HepG2 (cell line): ENCODE results near the gene CPEB3. TPM values are rescaled to one million over a fixed set of nuclear protein-coding genes. Genes with fewer than 3 reads are reported as not detected.

Source experiments
- ATAC-seq: fragments of 200-7000 bp; cut with Tn5 transposase; 3 replicates; pipeline ENCODE4 v1.9.1; 2020; ENCODE audit warnings: mild to moderate bottlenecking, moderate library complexity
- BruUV-seq: library from RNA; stranded (reverse); fragments of 400-500 nt; replicated peaks from 2 replicates; lab custom pipeline; 2021; lab: Mats Ljungman, UMichigan
- CTCF ChIA-PET: fragments of 300-600 bp; formaldehyde crosslinking; extraction: SDS; loops from one replicate; lab custom pipeline; 2021; ENCODE audit warnings: low total read pairs, inconsistent platforms, low intra/inter-chr PET ratio; lab: Yijun Ruan, JAX
- POLR2A ChIA-PET: fragments of 350-600 bp; sonication (Branson Sonifier 250); formaldehyde crosslinking; loops from one replicate; lab custom pipeline; 2020; ENCODE audit warnings: antibody characterized with exemption, inconsistent platforms; lab: Yijun Ruan, JAX
- DNase-seq: peaks from one replicate; pipeline ENCODE4 v3.0.0-alpha.2; 2015; ENCODE audit warnings: low spot score
- FAIRE-seq: peaks from 3 replicates; lab custom pipeline; 2011; peaks lifted over from hg19 to GRCh38; lab: Jason Lieb, UNC
- H2AFZ ChIP-seq: one replicate; pipeline ENCODE4 v1.6.1; 2011; ENCODE audit warnings: low read length, inconsistent platforms
- H3K27ac ChIP-seq: fragments of 300-600 bp; 3 replicates; pipeline ENCODE4 v1.8.0; 2011; ENCODE audit warnings: mixed run types, mild to moderate bottlenecking, mixed read lengths, low read length, inconsistent platforms; ENCODE audit not compliant: insufficient read depth; ENCODE audit errors: extremely low read length
- H3K27me3 ChIP-seq, 2 experiments: fragments of 200-600 bp in 1 of 2; 2 replicates in 1 of 2; 3 replicates in 1 of 2; pipeline versions ENCODE4 v1.6.0 to v1.8.0; 2011; ENCODE audit warnings: low read length in 2 of 2, mild to moderate bottlenecking in 2 of 2, moderate library complexity in 2 of 2, inconsistent platforms in 1 of 2; ENCODE audit not compliant: insufficient read depth in 2 of 2, control insufficient read depth in 1 of 2
- H3K36me3 ChIP-seq, 2 experiments: fragments of 200-600 bp in 1 of 2; replicated peaks in 1 of 2; 2 replicates in 1 of 2; 3 replicates in 1 of 2; pipeline versions ENCODE4 v1.5.1 to v1.8.0; 2011; ENCODE audit warnings: low read length in 2 of 2, inconsistent platforms in 1 of 2; ENCODE audit not compliant: insufficient read depth in 2 of 2, control insufficient read depth in 1 of 2
- H3K4me1 ChIP-seq: 2 replicates; pipeline ENCODE4 v1.5.1; 2012; ENCODE audit warnings: low read length, inconsistent platforms; ENCODE audit not compliant: insufficient read depth
- H3K4me2 ChIP-seq: 2 replicates; pipeline ENCODE4 v1.6.0; 2011; ENCODE audit warnings: low read depth, low read length, inconsistent platforms
- H3K4me3 ChIP-seq, 3 experiments: fragments of 200-600 bp in 1 of 3; sonication (generic), shearing (Covaris generic) in 1 of 3; replicated peaks in 1 of 3; 2 replicates each; pipeline ENCODE4 v1.5.1; 2011 to 2016; ENCODE audit warnings: low read length in 3 of 3, inconsistent platforms in 2 of 3, low read depth in 2 of 3, mild to moderate bottlenecking in 2 of 3, control low read depth in 1 of 3, mixed read lengths in 1 of 3; ENCODE audit not compliant: insufficient read depth in 1 of 3
- H3K79me2 ChIP-seq: one replicate; pipeline ENCODE4 v1.6.1; 2011; ENCODE audit warnings: low read length, inconsistent platforms; ENCODE audit not compliant: insufficient read depth
- H3K9ac ChIP-seq: 2 replicates; pipeline ENCODE4 v1.6.0; 2011; ENCODE audit warnings: mild to moderate bottlenecking, low read depth, low read length, inconsistent platforms; ENCODE audit not compliant: insufficient read depth
- H3K9me3 ChIP-seq: 2 replicates; pipeline ENCODE4 v1.5.1; 2012; ENCODE audit warnings: mild to moderate bottlenecking, low read length
- H4K20me1 ChIP-seq: 2 replicates; pipeline ENCODE4 v1.6.0; 2011; ENCODE audit warnings: inconsistent platforms, mild to moderate bottlenecking, low read length, moderate library complexity; ENCODE audit not compliant: insufficient read depth
- MAFF ChIP-seq: IDR thresholded peaks from 2 replicates; pipeline ENCODE4 v1.6.1; 2011; ENCODE audit warnings: low read depth, low read length, improper control_type of control experiment
- MAFK ChIP-seq, 2 experiments: IDR thresholded peaks in 1 of 2; conservative IDR thresholded peaks in 1 of 2; 2 replicates each; pipeline ENCODE4 v1.6.1; 2011; ENCODE audit warnings: improper control_type of control experiment in 2 of 2, low read length in 2 of 2
- ZNF253 ChIP-seq: sonication (generic); formaldehyde crosslinking; IDR thresholded peaks from 2 replicates; pipeline ENCODE4 v1.8.0; 2022; ENCODE audit warnings: mild to moderate bottlenecking, missing genetic modification reagents, borderline replicate concordance
- WGBS: methylation state at CpG from one replicate; pipeline ENCODE4 v1.1.6; 2017; ENCODE audit warnings: low lambda C conversion rate; 5-methylcytosine and 5-hydroxymethylcytosine counted together
- in situ Hi-C: cut with HindIII; loops from 2 replicates; pipeline ENCODE4 v1.10.0; 2017; ENCODE audit warnings: low pct_unique_long_range_greater_than_20kb; ENCODE audit not compliant: extremely low pct_ligation_motif_present
- intact Hi-C: fragments of 100-400 bp; cut with micrococcal nuclease; formaldehyde crosslinking; loops from one replicate; pipeline ENCODE4 v1.10.0; 2022; ENCODE audit not compliant: unreplicated experiment
- polyA plus RNA-seq, 8 experiments: library from polyadenylated mRNA; depleted of rRNA in 3 of 8; stranded (reverse) in 7 of 8; unstranded in 1 of 8; fragments of >200 nt; fragmentation: Illumina TruSeq in 4 of 8; extraction: Trizol in 4 of 8; gene quantifications; 2 replicates each; pipeline versions ENCODE4 v1.2.1 to v1.2.3, GENCODE V29; 2011 to 2016; ENCODE audit warnings: low read depth in 4 of 8, missing spikeins in 1 of 8, mixed read lengths in 1 of 8; ENCODE audit not compliant: insufficient read depth in 1 of 8
- total RNA-seq, 5 experiments: library from RNA; depleted of rRNA; stranded (reverse); fragments of >200 nt; fragmentation: Illumina TruSeq; extraction: Trizol; gene quantifications; 2 replicates each; pipeline ENCODE4 v1.2.3, GENCODE V29; 2016; ENCODE audit warnings: low read depth in 1 of 5
- TF ChIP-seq, protein P1 (sequence below): sonication (generic); formaldehyde crosslinking; IDR thresholded peaks from 2 replicates; pipeline ENCODE4 v1.4.0; 2020; ENCODE audit warnings: missing genetic modification reagents, mild to moderate bottlenecking, borderline replicate concordance
- TF ChIP-seq, protein P2 (sequence below): sonication (generic); formaldehyde crosslinking; IDR thresholded peaks from 2 replicates; pipeline ENCODE4 v1.5.1; 2020; ENCODE audit warnings: missing genetic modification reagents, mild to moderate bottlenecking, borderline replicate concordance
- TF ChIP-seq, protein P3 (sequence below): sonication (generic); formaldehyde crosslinking; IDR thresholded peaks from 2 replicates; pipeline ENCODE4 v1.8.0; 2022; ENCODE audit warnings: mild to moderate bottlenecking, missing genetic modification reagents, moderate library complexity

Gene CPEB3
- total and polyA plus RNA-seq, 2 of the 13 experiments (the other 11 are each of a cell fraction or from before 2014, with no cell fraction given): 0.66 to 0.70 TPM

DNA sequence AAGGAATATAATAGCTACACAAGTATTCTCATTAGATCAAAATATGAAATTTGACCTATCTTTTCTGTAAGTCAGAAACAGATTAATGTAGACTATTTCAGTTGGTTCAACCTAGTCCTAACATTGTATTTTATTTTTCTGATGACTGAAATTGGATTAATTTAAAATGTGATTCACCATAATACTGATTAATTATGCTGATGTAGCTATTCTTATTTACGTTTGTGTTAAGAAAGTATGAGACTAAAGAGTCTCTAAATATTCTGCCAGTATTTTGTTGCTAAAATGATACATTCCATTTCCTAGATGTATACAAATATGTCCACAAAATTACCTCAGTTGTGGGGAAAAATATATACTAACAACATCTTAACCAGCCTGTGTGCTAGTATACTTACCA, 18.4 kb upstream of the CPEB3 start:
- no peak overlapping the region for H3K27ac ChIP-seq
- H3K4me1 ChIP-seq: peaks cover 5% of the 10 kb centered on the region
- DNase-seq (no peak), ATAC-seq (no peak)
- no peak overlapping the region for H3K4me3 ChIP-seq
- peaks cover 0 to 29% of the 10 kb centered on the region in 2 experiments; a peak in 3 of 5 replicates for H3K36me3 ChIP-seq
- no peak overlapping the region for H3K9ac ChIP-seq
- no peaks in the 10 kb centered on the region for H3K9me3 ChIP-seq
- 95% methylated on average over 1 of the region's 1 CpG for WGBS
- H2AFZ ChIP-seq: no peak overlapping the region
- CTCF ChIA-PET: no interaction called here
- BruUV-seq: no TSS peak
- in situ Hi-C loops: no loop called here
- intact Hi-C loops: no loop called here
- 0 out of 2 replicates have a peak, but pooled peaks cover 4% of the 10 kb centered on the region for H4K20me1 ChIP-seq
- H3K4me2 ChIP-seq: no peak overlapping the region
- TF ChIP-seq MAFK (conservative IDR thresholded peaks at IDR 0.05 in 1 of 2, IDR thresholded peaks at IDR 0.05 in 1 of 2; ENCODE audit: low read length in 2 of 2) (peak; percentile 84 to 94; a peak in 3 of 4 replicates), MAFF (peak; percentile 91)
- TF ChIP-seq, protein P1, sequence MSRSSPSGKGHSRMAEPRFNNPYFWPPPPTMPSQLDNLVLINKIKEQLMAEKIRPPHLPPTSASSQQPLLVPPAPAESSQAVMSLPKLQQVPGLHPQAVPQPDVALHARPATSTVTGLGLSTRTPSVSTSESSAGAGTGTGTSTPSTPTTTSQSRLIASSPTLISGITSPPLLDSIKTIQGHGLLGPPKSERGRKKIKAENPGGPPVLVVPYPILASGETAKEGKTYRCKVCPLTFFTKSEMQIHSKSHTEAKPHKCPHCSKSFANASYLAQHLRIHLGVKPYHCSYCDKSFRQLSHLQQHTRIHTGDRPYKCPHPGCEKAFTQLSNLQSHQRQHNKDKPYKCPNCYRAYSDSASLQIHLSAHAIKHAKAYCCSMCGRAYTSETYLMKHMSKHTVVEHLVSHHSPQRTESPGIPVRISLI (CRISPR knock-in tag): no peak
- TF ChIP-seq, all 625 proteins: peak for 2
- POLR2A ChIA-PET: no interaction called here
- H3K27me3 ChIP-seq: no peaks in the 10 kb centered on the region
- H3K79me2 ChIP-seq: peaks cover 46% of the 10 kb centered on the region
- no peak for FAIRE-seq

GRCh38 chr10:92305133-92306072, 14.5 kb upstream of the CPEB3 start:
- Histone ChIP-seq H3K27ac (no peak overlapping the region), H3K9me3 (no peaks in the 10 kb centered on the region), H3K79me2 (peaks cover 78% of the 10 kb centered on the region), H3K4me2 (no peak overlapping the region), H2AFZ (no peak overlapping the region), H3K4me3 (no peak overlapping the region), H3K27me3 (no peaks in the 10 kb centered on the region), H4K20me1 (0 out of 2 replicates have a peak, but pooled peaks cover 10% of the 10 kb centered on the region), H3K9ac (no peak overlapping the region), H3K4me1 (peaks cover 11% of the 10 kb centered on the region), H3K36me3 (peaks cover 3 to 10% of the 10 kb centered on the region in 2 experiments; a peak in 3 of 5 replicates)
- in situ Hi-C loops (no loop called here), intact Hi-C loops (no loop called here)
- 94% methylated on average over 13 of the region's 13 CpGs for WGBS
- DNase-seq (no peak), FAIRE-seq (no peak), ATAC-seq (no peak)
- ChIA-PET CTCF (no interaction called here), POLR2A (interaction anchor here (1.0 kb wide), 1 partner anchor 14 kb away, joined by 3 read pairs; the partner anchor contains the start of genes CPEB3 and MARCHF5)
- BruUV-seq: no TSS peak
- no peak for TF ChIP-seq ZNF253 (CRISPR knock-in tag)
- TF ChIP-seq, protein P2, sequence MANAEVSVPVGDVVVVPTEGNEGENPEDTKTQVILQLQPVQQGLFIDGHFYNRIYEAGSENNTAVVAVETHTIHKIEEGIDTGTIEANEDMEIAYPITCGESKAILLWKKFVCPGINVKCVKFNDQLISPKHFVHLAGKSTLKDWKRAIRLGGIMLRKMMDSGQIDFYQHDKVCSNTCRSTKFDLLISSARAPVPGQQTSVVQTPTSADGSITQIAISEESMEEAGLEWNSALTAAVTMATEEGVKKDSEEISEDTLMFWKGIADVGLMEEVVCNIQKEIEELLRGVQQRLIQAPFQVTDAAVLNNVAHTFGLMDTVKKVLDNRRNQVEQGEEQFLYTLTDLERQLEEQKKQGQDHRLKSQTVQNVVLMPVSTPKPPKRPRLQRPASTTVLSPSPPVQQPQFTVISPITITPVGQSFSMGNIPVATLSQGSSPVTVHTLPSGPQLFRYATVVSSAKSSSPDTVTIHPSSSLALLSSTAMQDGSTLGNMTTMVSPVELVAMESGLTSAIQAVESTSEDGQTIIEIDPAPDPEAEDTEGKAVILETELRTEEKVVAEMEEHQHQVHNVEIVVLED (CRISPR knock-in tag): no peak
- TF ChIP-seq, protein P1 (CRISPR knock-in tag): no peak
- TF ChIP-seq, protein P3, sequence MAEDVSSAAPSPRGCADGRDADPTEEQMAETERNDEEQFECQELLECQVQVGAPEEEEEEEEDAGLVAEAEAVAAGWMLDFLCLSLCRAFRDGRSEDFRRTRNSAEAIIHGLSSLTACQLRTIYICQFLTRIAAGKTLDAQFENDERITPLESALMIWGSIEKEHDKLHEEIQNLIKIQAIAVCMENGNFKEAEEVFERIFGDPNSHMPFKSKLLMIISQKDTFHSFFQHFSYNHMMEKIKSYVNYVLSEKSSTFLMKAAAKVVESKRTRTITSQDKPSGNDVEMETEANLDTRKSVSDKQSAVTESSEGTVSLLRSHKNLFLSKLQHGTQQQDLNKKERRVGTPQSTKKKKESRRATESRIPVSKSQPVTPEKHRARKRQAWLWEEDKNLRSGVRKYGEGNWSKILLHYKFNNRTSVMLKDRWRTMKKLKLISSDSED (CRISPR knock-in tag): no peak
